ENCODE data around the gene SNAPC5. TPM values are rescaled to one million over a fixed set of nuclear protein-coding genes. Genes with fewer than 3 reads are reported as not detected.

SNAPC5 gene
- total and polyA plus RNA-seq, 2 of the 8 experiments (the other 6 are each of a cell fraction or from before 2014, with no cell fraction given), result 18.7 to 23.1 TPM

GRCh38 chr15:66481107-66481856 lies 16.3 kb downstream of the SNAPC5 start:
- no peaks in the 10 kb centered on the region for H3K23me2 ChIP-seq (ENCODE audit: low read depth, low read length)
- H3K4me1 ChIP-seq (replicated peaks in 1 of 4; ENCODE audit: control insufficient read depth in 3 of 4, insufficient read depth in 4 of 4, low read length in 3 of 4), result peaks cover 1 to 11% (median 6%) of the 10 kb centered on the region in 4 experiments
- 93% methylated on average over 10 of the region's 10 CpGs; no CpG with 5 or more reads in 1 of the 2 experiments for WGBS, 2 experiments (ENCODE audit: extremely low coverage in 1 of 2, insufficient coverage in 1 of 2, insufficient read length in 1 of 2, insufficient replicate concordance in 2 of 2, low coverage in 1 of 2, low lambda C conversion rate in 2 of 2, missing lambda C conversion rate in 1 of 2)
- no peak overlapping the region for H2BK120ac ChIP-seq (replicated peaks; ENCODE audit: low read depth, low read length)
- no peaks in the 10 kb centered on the region for H3K27me3 ChIP-seq (replicated peaks in 1 of 4; ENCODE audit: control insufficient read depth in 3 of 4, extremely low read depth in 1 of 4, insufficient read depth in 3 of 4, low read length in 3 of 4)
- POLR2A ChIA-PET (ENCODE audit: partially characterized antibody), result interaction anchor here (1.0 to 2.9 kb wide), 5 partner anchors 9 to 24 kb away, joined by 3 to 14 read pairs (median 4); partner anchors contain the start of genes SNAPC5 and ZWILCH
- H3K9me3 ChIP-seq (ENCODE audit: insufficient read depth in 2 of 2, low read depth in 1 of 2, low read length in 1 of 2), result no peaks in the 10 kb centered on the region
- peaks cover 0 to 16% of the 10 kb centered on the region in 2 experiments; a peak in 1 of 4 replicates for H3K79me2 ChIP-seq (ENCODE audit: control insufficient read depth in 1 of 2, insufficient read depth in 2 of 2, low read length in 2 of 2)
- no peak overlapping the region for H4K5ac ChIP-seq (ENCODE audit: insufficient read length, low read depth, low read length)
- no peak for TF ChIP-seq ASH2L (IDR thresholded peaks at IDR 0.05; ENCODE audit: low read length)
- no peak for TF ChIP-seq BRCA1 (IDR thresholded peaks at IDR 0.05; ENCODE audit: low read depth, low read length)
- no peak for TF ChIP-seq TCF12 (IDR thresholded peaks at IDR 0.05; ENCODE audit: low read depth, low read length)
- TF ChIP-seq ATF2 (IDR thresholded peaks at IDR 0.05; ENCODE audit: low read length), result no peak
- TF ChIP-seq SP4 (IDR thresholded peaks at IDR 0.05; ENCODE audit: low read length), result no peak
- FAIRE-seq (no peak), DNase-seq (ENCODE audit: low read depth in 1 of 2, low spot score in 2 of 2) (no peak)
- no peak overlapping the region for H2BK20ac ChIP-seq (ENCODE audit: low read length)
- no peak overlapping the region for H3K23ac ChIP-seq (ENCODE audit: insufficient read length)
- no peak overlapping the region for H3K14ac ChIP-seq (ENCODE audit: insufficient read length)
- no peak overlapping the region for H3K56ac ChIP-seq (replicated peaks; ENCODE audit: insufficient read length, low read depth, low read length)
- no peak overlapping the region for H2AFZ ChIP-seq (ENCODE audit: low read length)
- peaks cover 3% of the 10 kb centered on the region in 2 experiments for H4K20me1 ChIP-seq (replicated peaks in 1 of 2; ENCODE audit: control insufficient read depth in 1 of 2, insufficient read depth in 2 of 2, low read length in 2 of 2)
- no peak overlapping the region for H3K4me2 ChIP-seq (ENCODE audit: insufficient read depth in 1 of 2, low read depth in 2 of 2, low read length in 2 of 2)
- H4K91ac ChIP-seq (replicated peaks; ENCODE audit: insufficient read length, low read length), result no peak overlapping the region
- no peak overlapping the region for H2AK5ac ChIP-seq (ENCODE audit: low read depth, low read length)
- CTCF ChIA-PET (ENCODE audit: partially characterized antibody), result interaction anchor here (1.2 to 1.5 kb wide), 3 partner anchors 16 to 77 kb away, joined by 3 to 7 read pairs (median 3); partner anchors contain the start of gene SNAPC5
- no peak overlapping the region for H3K18ac ChIP-seq (ENCODE audit: extremely low read depth, low read length)
- no peak overlapping the region for H2BK5ac ChIP-seq (ENCODE audit: low read depth, low read length)
- H2BK12ac ChIP-seq (ENCODE audit: low read depth, low read length), result no peak overlapping the region
- peaks cover 5% of the 10 kb centered on the region; the same call in 1 of the 2 replicates for H3K79me1 ChIP-seq (ENCODE audit: low read depth, low read length)
- no peak overlapping the region for H3K27ac ChIP-seq (ENCODE audit: low read depth, low read length)
- no peak overlapping the region for H3K4ac ChIP-seq (replicated peaks; ENCODE audit: insufficient read length, low read depth, low read length)
- H3K9ac ChIP-seq (replicated peaks in 1 of 4; ENCODE audit: extremely low read depth in 1 of 4, low read depth in 3 of 4, low read length in 3 of 4), result no peak overlapping the region
- H3K4me3 ChIP-seq (ENCODE audit: extremely low read depth in 1 of 4, insufficient read depth in 2 of 4, low read depth in 3 of 4, low read length in 4 of 4), result no peak overlapping the region
- no peak overlapping the region for H2BK15ac ChIP-seq (ENCODE audit: low read length)
- no peak overlapping the region for H4K8ac ChIP-seq (ENCODE audit: extremely low read depth, insufficient read depth, low read length)
- H3K36me3 ChIP-seq (ENCODE audit: control insufficient read depth in 2 of 4, insufficient read depth in 4 of 4, low read length in 3 of 4), result peaks cover 0 to 20% (median 10%) of the 10 kb centered on the region in 4 experiments; a peak in 5 of 8 replicates
